ENCODE data around the gene SLC39A9.
"Not testable (repeated sequence)": the region's sequence is repeated elsewhere in the genome, so short reads cannot be mapped to it uniquely, and the experiment has no call there.

Gene SLC39A9

GRCh38 chr14:69368381-69368780 lies 30.1 kb upstream of the SLC39A9 start:
- no peak for DNase-seq (ENCODE audit: low spot score)

- DNase-seq (ENCODE audit: low spot score) = peak; percentile 39
These were observed 28.4 kb upstream of the SLC39A9 start for GRCh38 chr14:69370061-69370460.

DNA sequence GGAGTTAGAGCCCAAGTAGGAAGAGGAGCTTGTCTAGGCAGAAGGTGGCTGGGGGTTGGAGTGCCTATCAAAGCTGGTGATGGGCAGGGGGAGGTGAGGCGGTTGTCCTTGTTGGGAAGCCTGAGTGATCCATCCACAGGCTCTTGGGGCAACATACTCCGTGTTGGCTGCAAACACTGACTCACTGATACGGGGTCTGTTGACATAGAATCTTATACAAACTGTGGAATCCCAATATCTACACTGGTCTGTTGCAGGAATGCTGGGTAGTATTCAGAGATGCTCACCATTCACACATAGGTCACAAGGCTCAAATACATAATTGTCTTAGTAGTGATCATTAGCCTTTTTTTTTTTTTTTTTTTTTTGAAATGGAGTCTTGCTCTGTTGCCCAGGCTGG lies 26.3 kb upstream of the SLC39A9 start:
- no peak for DNase-seq (ENCODE audit: low spot score)

GRCh38 chr14:69373104-69373503 lies 25.4 kb upstream of the SLC39A9 start:
- no peak for DNase-seq (ENCODE audit: low spot score)

GRCh38 chr14:69374235-69374634 lies 24.3 kb upstream of the SLC39A9 start:
- DNase-seq (ENCODE audit: low spot score) = no peak

GRCh38 chr14:69375182-69375581 lies 23.3 kb upstream of the SLC39A9 start:
- DNase-seq (ENCODE audit: low spot score) = no peak

GRCh38 chr14:69375722-69376121 lies 22.8 kb upstream of the SLC39A9 start:
- no peak for DNase-seq (ENCODE audit: low spot score)

DNA sequence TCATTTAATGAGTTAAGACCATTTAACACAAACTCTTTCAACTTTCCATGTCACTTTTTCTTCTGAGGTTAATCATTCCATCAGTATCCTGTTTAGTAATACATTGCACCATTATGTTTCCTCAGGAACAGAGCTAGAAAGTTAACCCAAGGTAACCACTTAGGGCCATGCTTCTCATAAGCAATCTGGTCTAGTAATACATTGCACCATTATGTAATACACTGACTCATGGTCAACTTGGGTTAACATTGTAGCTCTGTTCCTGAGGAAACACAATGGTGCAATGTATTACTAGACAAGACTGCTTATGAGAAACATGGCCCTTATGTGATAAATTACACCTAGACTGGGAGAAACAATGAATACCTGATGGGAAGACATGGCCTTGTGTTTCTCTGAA lies 22.1 kb upstream of the SLC39A9 start:
- DNase-seq (ENCODE audit: low spot score) = no peak

DNA sequence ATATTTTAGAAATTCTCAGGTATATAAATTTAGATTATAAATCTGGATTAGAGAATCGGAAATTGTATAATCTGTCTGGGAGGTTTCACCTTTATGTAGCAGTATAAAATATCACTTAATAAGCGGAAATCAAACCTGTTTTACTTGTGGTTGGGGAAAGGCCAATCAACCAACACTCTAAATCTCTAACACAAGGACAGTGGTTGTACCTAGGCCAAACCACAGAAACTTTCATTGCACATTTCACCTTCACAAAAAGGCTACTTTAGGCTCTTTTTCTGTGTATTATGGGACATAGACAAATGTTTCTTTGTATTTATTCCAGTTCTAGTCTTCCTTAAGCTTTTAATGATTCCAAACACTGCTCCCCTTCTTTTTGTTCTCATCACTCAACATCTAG lies 20.2 kb upstream of the SLC39A9 start:
- no peak for DNase-seq (ENCODE audit: low spot score)

DNA sequence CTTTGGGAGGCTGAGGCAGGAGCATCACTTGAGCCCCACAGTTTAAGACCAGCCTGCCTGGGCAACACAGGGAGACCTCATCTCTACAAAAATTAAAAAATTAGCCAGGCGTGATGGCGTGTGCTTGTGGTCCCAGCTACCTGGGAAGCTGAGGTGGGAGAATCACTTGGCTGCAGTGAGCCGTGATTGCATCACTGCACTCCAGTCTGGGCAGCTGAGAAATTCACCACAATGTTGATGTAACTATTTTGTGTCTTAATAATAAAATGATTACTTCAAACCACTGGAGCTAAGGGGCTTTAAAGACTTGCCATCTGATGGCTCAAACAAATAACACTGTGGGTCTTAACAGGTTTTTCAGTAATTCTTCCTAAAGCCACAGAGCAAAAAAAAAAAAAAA lies 11.2 kb upstream of the SLC39A9 start:
- DNase-seq (ENCODE audit: low spot score) = no peak

DNA sequence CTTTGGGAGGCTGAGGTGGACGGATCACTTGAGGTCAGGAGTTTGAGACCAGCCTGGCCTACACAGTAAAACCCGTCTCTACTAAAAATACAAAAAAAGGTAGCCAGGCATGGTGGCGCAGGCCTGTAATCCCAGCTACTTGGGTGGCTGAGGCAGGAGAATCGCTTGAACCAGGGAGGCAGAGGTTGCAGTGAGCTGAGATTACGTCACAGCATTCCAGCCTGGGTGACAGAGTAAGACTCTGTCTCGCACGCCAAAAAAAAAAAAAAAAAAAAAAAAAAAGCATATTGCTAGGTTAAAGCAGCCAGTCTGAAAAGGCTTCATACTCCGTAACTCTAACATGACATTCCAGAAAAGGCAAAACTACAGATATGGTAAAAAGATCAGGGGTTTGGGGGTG lies 7.1 kb upstream of the SLC39A9 start:
- not testable (repeated sequence) for DNase-seq (ENCODE audit: low spot score)

DNA sequence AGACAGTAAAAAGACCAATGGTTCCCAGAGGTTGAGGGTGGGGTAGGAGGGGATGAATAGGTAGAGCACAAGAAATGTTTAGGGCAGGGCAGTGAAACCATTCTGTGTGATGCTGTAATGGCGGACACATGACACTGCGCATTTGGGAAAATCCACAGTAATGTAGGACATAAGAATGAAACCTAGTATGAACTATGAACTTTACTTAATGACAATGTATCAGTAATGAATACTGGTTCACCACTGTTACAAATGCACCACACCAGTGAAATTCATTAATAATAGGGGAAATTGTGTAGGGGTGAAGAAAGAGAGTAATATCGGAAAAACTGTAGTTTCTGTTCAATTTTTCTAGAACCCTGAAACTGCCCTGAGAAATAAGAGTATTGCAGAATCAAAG lies 6.0 kb upstream of the SLC39A9 start:
- DNase-seq (ENCODE audit: low spot score) = no peak

GRCh38 chr14:69395929-69396328 lies 2.6 kb upstream of the SLC39A9 start:
- no peak for DNase-seq (ENCODE audit: low spot score)

- DNase-seq (ENCODE audit: low spot score) = no peak
These were observed 322 bp downstream of the SLC39A9 start for GRCh38 chr14:69398818-69399210.

DNA sequence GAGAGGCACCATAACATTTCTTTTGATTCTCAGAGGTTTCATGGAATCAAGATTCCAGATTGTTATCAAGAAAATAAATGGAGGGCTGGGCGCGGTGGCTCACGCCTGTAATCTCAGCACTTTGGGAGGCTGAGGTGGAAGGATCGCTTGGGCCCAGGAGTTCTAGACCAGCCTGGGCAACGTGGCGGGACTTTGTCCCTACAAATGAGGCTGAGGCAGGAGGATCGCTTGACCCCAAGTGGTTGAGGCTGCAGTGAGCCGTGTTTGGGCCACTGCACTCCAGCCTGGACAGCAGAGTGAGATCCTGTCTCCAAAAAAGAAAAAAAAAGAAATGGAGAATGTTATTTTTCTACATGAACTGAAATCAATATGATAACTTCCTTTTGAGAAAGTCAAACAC lies 1.3 kb downstream of the SLC39A9 start:
- no peak for DNase-seq (ENCODE audit: low spot score)

GRCh38 chr14:69400154-69400553 lies 1.7 kb downstream of the SLC39A9 start:
- no peak for DNase-seq (ENCODE audit: low spot score)

- no peak for DNase-seq (ENCODE audit: low spot score)
These were observed 3.3 kb downstream of the SLC39A9 start for GRCh38 chr14:69401841-69402240.

GRCh38 chr14:69404478-69404877 lies 6.0 kb downstream of the SLC39A9 start:
- no peak for DNase-seq (ENCODE audit: low spot score)

GRCh38 chr14:69404883-69405282 lies 6.4 kb downstream of the SLC39A9 start:
- DNase-seq (ENCODE audit: low spot score) = no peak

DNA sequence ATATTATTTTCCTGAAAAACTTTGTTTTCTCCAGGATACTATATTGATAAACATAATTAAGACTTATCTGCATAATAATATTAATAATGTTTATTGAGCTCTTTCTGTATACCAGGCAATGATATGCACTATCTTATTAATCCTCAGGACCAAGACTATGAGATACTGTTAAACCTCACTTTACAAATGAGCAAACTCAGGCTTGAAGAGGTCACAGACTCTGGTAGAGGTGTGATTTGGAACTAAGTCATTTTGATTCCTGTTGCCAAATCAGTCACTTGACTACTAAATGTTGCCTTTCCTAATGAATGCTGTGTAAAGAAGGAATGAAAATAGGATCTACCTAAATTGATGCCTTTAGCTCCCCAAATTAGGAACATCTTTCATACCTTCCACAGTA lies 7.3 kb downstream of the SLC39A9 start:
- no peak for DNase-seq (ENCODE audit: low spot score)

DNA sequence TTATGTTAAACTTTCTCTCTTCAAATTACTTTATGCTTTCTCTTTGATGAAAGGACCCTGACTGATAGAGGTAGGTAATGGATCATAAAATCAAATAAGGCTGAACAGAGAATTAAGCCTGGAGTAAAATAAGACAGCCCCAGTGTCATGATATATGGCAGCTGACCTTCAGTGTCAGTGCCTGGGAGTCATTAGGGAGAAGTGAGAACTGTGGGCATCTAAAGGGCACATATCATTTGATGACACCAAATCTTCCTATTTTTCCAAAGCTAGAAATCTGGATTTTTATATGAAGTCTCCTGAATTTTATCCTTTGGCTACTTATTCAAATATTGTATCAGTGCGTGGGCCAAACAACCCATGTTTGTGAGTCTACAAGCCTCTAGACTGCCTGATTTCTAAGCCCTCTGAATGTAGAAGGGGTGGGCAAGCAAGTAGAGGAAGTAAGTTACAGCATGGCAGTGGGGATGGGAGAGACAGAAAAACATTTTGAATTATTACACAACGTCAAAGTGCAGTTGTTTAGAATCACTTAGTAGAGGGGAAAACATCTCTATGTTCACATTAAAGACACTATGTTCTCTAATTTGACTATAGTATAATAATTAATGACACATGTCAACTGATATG lies 10.0 kb downstream of the SLC39A9 start:
- no peak for DNase-seq (ENCODE audit: low spot score)

GRCh38 chr14:69413483-69413882 lies 15.0 kb downstream of the SLC39A9 start:
- DNase-seq (ENCODE audit: low spot score) = no peak

- not testable (repeated sequence) for DNase-seq (ENCODE audit: low spot score)
These were observed 17.6 kb downstream of the SLC39A9 start for GRCh38 chr14:69416087-69416486.

DNA sequence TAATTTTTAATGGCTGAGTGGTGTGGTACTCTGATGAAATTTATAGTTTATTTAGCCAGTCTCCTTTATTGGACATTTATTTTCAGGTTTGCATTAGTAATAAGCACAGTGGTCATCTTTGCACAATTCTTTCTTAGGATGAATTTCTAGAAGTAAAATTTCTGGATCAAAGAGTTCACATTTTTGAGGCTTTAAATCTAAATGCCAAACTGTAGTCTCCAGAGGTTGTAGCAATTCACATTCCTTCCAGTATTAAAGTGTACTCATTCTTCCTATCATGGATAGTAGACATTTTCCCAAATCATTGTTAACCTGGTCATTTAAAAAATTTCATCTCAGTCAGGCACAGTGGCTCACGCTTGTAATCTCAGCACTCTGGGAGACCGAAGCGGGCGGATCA lies 24.8 kb downstream of the SLC39A9 start:
- DNase-seq (ENCODE audit: low spot score) = no peak
